RCC 7860 (cell line): ENCODE data around the gene DHRS13.
A peak's percentile ranks its signal among the peaks of the same experiment; 100 is the strongest.
"Not testable (repeated sequence)": the region's sequence is repeated elsewhere in the genome, so short reads cannot be mapped to it uniquely, and the experiment has no call there.

ENCODE experiments used
- DNase-seq: peaks from one replicate; pipeline ENCODE4 v3.0.0-alpha.2; 2015; ENCODE audit warnings: low spot score
- FAIRE-seq: peaks from 2 replicates; lab custom pipeline; 2012; peaks lifted over from hg19 to GRCh38; lab: Jason Lieb, UNC

The DHRS13 gene

GRCh38 chr17:28937044-28937729 is 34.3 kb upstream of the DHRS13 start:
- no peak for FAIRE-seq
- no peak for DNase-seq

DNA sequence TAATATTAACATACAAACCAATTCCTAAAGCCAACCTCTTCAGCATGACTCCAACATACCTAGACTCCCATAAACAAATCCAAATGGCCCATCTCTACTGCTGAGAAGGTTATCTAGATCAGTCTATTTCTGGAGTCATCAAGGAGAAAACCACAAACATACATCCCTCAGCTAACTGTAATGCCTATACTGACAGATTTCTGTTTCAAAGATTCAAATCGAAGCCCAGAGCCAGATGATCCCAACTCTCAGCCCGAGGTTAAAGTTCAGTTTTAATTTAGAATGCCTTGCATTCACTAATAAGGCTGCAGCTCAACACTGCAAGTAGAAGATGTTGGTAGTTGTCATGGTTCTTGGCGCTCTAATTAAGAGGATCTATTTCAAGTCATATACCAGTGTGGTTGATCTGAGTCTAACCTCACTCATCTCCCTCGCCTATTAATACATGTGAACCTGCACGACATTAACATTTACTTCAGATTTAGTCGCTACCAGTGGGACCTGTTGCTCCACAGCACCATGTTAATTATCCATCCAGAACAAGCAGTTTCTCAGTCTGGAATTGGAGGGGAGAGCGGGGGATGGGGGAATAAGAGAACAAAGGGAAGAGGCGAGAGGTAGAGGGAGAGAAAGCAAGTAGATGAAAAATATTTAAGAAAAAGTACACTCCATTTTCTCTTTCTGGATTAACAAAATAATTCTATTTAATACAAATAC is 33.0 kb upstream of the DHRS13 start:
- no peak for DNase-seq
- FAIRE-seq, result no peak

- FAIRE-seq, DNase-seq: not testable (repeated sequence)
Observed at GRCh38 chr17:28934508-28934907, 31.6 kb upstream of the DHRS13 start.

DNA sequence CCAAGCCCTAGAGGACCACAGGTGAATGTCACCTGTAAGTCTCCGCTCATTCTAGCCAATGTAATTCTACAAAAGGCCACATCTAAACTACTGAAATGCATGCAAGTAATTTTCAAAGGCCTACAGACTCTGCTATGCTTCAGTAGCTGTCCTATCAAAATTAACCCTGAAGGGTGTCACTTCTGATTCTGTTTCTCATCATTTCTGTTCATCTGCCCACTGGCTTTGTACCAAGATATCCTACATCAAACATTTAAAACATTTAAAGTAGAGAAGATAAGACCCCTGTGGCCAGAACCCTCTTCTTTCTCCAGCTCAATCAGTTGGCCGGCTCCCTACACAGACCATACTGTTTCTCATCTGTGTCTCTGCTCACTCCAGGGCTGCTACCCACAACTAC is 26.9 kb upstream of the DHRS13 start:
- DNase-seq (no peak), FAIRE-seq (no peak)

- FAIRE-seq, result no peak
- peak; percentile 53 for DNase-seq
Observed at GRCh38 chr17:28928061-28928460, 25.2 kb upstream of the DHRS13 start.

GRCh38 chr17:28926786-28927185 is 23.9 kb upstream of the DHRS13 start:
- no peak for DNase-seq
- no peak for FAIRE-seq

DNA sequence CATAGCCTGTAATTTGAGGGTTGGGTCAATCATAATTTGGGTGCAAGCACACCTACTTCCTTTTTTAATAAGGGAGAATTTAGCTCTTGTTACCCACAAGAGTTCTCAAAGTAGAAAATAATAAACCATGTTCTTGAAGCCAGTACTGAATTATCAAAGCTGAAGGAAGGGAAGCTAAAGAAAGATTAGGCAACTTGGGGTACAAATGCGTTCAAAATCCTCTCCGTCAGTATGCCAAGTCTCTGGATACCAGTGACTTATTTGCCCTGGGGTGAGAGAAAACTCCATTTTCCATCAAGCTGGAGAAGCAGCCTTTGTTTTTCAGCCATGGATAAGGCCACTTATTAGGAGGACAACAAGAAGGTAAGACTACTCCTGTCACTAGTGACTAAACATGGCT is 23.5 kb upstream of the DHRS13 start:
- DNase-seq (no peak), FAIRE-seq (no peak)

DNA sequence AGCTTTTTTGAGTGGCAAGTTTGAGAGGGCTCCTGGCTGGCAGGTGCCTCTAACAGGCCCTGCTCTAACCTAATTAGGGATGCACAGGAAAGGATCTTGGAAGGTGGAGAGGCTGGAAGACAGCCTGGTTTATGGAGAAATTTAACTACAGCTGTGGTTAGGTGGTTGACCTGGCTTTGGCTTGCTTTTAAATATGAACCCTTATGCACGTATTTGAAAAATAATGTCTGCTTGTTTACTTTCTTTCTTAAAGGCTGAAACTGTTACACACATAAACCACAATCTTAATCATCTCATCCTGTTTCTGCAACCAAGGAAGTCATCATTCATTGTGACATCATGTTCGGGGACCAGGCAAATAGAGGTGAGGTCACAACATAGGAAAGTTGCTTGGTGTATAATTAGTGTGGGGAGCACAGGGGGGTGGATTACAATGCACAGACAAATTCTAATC is 23.1 kb upstream of the DHRS13 start:
- peak; percentile 35 for DNase-seq
- FAIRE-seq, result no peak

DNA sequence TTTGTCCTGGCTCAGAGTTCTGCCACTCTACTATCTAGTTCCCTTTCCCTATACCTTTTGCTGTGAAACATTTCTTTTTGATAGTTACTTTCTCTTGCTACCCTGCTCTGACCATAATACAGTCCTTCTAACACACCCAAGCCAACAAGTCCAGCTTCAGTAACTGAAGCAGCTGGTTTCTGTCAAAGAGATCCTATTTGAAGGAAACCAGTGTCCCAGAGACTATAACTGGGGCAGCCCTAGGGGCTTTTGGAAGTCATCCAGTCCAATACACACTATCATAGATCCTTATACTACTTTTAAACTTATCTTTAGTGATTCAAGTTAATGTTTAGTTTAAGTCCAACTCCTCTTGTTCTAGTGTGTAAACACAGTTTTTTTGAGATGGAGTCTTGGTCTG is 17.3 kb upstream of the DHRS13 start:
- DNase-seq (no peak), FAIRE-seq (no peak)

- no peak for DNase-seq
- no peak for FAIRE-seq
Observed at GRCh38 chr17:28918295-28918694, 15.4 kb upstream of the DHRS13 start.

GRCh38 chr17:28917465-28917864 is 14.6 kb upstream of the DHRS13 start:
- no peak for DNase-seq
- no peak for FAIRE-seq

DNA sequence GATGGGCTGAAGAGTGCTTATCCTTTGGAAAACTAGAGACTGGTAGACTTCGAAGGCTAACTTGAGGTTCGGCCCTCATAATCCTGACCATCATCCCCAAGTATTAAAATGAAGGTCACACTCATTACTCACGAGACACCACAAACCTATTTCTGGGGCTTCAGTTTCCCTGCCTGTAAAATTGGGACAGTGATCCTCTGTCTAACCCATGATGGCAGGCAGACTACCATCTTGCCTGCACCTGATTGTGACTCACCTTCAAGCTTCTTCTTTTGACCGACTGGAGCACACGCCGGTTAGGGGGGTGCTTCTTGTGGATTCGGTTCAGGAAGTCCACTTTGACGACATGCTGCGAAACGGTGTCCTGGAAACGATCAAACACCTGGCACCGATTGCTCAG is 14.2 kb upstream of the DHRS13 start:
- DNase-seq, result no peak
- no peak for FAIRE-seq

DNA sequence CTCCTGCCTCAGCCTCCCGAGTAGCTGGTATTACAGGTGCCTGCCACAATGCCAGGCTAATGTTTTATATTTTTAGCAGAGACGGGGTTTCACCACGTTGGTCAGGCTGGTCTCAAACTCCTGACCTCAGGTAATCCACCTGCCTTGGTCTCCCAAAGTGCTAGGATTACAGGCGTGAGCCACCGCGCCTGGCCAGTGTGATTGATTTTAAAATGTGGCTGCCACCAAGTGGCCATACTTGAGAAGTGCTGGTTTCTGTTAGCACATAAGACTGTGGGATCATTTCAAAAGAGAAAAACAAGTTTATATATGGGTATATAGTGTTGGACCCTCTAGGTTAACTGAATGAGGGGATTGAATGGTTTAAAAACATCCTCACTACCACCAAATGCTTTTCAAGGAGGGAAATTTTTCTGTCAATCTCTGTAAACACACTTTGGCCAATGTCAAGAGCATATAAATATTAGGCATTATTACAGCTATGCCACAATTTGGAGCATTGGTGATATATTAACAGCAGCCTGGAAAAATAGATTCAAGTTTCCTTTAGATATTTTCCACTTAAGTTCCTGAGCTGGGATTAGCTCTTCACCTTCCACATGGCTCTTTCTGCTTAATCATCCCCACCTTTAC is 13.5 kb upstream of the DHRS13 start:
- FAIRE-seq, result no peak
- no peak for DNase-seq

DNA sequence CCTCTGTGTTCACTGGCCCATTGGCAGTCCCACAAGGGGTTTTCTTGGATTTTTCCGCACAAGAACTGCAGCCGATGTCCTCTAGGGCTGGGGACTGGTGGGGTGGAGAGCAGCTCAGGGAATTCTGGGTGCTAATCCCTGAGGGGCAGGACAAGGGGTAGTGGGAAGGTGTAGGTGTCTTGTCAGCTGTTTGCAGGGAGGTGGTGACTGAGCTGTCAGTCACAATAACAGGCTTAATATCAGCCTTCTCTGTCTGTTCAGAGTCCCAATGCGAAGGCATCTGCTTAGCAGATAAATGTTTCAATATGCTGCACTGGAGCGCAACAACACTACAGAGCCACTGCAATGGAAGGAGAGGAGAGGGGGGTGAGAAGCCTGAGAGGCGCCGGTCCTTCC is 10.1 kb upstream of the DHRS13 start:
- FAIRE-seq (no peak), DNase-seq (no peak)

- DNase-seq, result no peak
- FAIRE-seq, result no peak
Observed at GRCh38 chr17:28912281-28912937, 9.5 kb upstream of the DHRS13 start.

DNA sequence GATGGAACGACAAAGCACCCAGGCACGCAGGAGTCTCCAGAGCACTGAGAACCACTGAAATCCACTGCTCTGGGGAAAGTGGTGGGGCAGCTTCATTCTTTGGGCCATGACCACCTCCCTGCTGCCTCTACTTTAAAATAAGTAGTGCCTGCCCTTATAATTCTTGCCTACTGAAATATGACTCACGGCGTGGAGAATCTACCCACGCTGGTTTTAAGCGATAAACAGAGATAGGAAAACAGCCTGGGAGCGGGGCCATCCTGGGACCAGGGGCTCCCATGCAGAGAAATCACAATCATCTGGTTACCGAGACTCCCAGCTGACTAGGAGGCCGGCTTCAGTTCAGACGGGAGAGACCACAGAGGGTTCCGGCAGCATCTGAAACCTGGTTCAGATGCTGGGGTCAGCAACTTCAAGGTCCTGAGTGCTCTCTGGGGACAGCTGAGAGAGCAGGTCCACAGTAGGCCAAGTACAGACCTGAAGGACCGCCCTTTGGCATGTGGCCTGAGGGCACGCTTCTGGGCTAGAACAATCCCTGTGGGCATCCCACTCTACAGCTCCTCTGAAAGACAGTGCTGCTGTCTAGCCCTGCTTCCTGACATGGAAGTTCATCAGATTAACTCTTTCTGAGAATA is 8.6 kb upstream of the DHRS13 start:
- DNase-seq, result no peak
- FAIRE-seq, result no peak

GRCh38 chr17:28910534-28910933 is 7.7 kb upstream of the DHRS13 start:
- DNase-seq (no peak), FAIRE-seq (no peak)

GRCh38 chr17:28908640-28909167 is 5.8 kb upstream of the DHRS13 start:
- FAIRE-seq (no peak), DNase-seq (no peak)

DNA sequence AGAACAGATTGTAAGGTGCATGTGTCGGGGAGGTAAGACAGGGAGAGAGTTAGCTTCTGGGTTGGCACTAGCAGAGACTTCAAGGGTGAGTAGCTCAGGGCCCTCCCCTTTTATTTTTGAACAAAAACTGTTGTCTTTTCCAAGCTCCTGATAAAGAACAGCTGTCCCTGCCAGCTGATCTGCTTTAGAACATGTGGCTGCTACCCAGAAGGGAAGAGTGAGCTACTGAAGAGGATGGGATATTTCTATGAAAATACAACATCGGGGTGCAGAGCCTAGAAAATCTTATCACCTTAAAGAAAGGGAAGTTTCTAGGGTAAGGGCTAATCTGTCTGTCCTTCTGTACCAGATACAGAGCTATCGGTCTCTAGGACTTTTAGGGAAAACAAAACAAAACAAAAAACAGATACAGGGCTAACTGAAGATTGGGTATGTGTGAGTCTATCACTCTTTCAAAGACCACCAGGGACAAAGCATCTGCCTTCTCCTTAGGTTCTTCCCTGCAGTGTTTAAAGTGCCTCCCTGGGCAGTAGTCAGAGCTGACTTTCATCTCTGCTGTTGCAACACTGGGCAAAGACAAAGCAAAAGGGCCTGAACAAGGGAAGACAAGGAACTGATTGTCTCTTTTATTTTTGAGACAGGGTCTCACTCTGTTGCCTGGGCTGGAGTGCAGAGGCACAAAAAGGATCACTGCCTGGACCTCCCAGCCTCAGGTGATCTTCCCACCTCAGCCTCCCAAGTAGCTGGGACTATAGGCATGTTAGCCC is 5.0 kb upstream of the DHRS13 start:
- no peak for DNase-seq
- FAIRE-seq, result no peak
